Suppressor macrophage treated with lipopolysaccharide for 1 hour (primary cell): ENCODE results near the gene STARD10.

ENCODE experiments used
- DNase-seq, 3 donors: peaks; one replicate each; pipeline ENCODE4 v3.0.0-alpha.2; 2020 to 2022

Gene STARD10

GRCh38 chr11:72825661-72826060 is 31.8 kb upstream of the STARD10 start:
- no peak for DNase-seq

DNA sequence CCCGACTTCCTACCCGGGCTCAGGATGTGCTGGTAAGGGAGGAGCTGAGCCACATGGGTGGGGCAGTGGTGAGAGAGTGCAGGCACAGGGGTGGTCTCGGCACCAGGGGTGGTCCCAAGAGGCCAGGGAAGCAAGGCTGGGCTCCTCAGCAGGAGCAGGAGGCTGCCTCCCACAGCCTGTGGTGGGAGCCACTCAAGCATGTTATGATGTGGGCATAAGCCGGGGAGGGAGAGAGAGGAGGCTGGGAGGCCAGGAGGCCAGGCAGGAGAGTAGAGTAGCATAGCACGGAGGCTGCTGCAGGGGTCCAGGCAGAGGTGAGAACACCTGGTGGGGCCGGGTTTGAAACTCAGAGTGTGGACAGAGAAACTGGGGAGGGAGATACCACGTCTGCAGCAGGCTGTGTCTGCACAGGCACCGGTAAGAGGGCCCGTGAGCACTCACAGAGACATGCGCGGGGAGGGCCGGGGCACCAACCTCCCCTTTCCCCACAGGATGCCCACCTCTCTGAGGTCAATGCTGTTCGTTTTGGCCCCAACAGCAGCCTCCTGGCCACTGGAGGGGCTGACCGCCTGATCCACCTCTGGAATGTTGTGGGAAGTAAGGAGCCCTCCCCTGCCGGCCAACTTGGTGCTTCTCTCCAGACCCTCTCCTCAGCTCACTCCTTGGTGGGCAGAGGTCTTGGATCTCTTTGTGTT is 31.1 kb upstream of the STARD10 start:
- DNase-seq: no peak

- DNase-seq: no peak
Measured at GRCh38 chr11:72824020-72824419, 30.2 kb upstream of the STARD10 start.

- no peak for DNase-seq
Measured at GRCh38 chr11:72823105-72823804, 29.4 kb upstream of the STARD10 start.

DNA sequence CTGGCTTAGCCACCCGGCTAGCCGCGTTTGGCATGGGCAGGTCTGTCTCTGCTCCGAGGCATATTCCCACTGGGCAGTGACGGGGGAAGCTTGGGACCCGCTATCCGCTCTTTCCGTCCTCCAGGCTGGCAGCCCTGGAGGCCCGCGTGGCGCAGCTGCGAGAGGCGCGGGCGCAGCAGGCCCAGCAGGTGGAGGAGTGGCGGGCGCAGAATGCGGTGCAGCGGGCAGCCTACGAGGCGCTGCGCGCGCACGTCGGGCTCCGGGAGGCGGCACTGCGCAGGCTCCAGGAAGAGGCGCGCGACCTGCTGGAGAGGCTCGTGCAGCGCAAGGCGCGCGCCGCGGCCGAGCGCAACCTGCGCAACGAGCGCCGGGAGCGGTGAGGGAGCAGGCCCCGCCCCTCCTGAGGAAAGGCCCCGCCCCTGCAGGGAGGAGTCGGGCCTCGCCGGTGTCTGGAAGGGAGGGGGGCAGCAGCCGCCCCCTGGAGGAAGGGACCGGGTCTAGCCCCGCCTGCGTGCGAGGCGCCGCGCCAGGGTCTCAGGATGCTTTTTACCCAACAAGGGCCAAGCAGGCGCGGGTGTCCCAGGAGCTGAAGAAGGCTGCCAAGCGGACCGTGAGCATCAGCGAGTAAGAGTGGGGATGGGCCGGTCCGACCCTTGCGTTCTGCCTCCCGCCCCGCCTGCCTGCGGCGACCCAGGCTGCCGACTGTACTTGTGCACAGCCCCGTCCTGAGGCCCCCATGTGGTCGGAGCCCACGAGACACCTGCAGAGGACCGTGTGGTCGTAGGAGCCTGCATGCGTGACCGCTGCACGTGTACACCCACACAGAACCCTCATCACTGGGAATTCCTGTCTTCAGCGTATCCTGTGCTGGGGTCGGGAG is 28.3 kb upstream of the STARD10 start:
- DNase-seq: peak; percentile 56 to 72 (median 65)

GRCh38 chr11:72821221-72821919 is 27.5 kb upstream of the STARD10 start:
- no peak for DNase-seq

- DNase-seq: no peak
Measured at GRCh38 chr11:72820439-72821139, 26.7 kb upstream of the STARD10 start.

DNA sequence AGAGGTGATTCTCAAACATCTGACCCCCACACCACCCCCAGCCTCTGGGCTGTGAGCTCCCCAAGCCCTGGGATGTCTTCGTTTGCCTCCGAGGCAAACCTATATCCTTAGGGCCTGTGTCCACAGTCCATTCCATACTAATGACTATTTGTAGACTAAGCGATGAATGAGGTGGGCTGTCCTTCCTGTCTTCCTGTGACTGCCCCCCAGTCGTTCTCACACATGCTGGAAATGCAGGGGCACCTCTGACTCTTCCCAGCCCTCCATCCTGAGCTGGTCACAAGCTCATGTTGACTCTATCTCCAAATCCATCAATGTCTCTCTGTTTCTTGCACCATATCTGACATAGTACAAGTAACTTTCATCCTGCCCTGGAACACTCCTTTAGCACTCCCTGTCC is 25.1 kb upstream of the STARD10 start:
- no peak for DNase-seq

DNA sequence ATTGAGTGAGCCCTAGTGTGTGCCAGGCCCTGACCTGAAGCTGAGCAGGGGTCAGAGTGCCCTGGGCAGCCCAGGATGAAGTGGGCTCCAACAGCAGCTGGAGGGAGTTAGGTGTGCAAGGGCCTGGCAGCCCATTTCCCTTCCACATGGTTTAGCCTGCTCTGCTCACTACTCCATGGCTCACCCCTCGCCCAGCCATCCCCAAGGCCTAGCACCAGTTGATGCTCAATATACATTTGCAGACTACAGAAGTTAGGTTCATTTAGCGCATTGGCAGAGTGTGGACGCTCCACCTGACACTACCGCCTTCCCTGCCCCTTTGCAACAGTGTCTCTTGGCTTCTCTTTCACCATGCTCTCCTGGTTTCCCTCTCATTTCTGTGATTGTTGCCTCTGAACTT is 24.1 kb upstream of the STARD10 start:
- no peak for DNase-seq

DNA sequence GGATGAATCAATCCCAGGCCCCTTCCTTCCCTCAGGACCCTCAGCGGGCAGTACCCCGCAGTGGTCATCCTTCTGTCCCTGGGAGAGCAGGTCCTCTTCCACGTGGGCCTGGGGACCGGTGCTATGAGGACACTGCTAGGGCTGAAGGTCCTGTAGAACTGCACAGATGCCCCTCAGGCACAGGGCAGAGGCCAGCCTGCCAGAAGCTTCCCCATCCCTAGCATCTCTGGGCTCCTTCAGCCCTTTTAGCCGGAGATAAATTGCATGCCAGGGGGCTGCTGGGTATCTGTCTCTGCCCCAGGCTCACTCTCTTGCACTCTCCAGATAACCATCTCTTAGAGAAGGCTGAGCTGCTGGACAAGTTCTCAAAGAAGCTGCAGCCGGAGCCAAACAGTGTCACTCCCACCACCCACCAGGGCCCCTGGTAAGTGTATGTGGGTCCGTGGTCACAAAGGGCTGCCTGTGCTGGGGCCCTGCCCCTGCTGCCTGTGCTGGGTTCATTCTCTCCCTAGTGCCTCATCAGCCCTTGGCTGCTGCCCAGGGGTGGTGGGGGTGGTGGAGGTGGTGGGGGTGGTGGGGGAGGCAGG is 22.6 kb upstream of the STARD10 start:
- no peak for DNase-seq

DNA sequence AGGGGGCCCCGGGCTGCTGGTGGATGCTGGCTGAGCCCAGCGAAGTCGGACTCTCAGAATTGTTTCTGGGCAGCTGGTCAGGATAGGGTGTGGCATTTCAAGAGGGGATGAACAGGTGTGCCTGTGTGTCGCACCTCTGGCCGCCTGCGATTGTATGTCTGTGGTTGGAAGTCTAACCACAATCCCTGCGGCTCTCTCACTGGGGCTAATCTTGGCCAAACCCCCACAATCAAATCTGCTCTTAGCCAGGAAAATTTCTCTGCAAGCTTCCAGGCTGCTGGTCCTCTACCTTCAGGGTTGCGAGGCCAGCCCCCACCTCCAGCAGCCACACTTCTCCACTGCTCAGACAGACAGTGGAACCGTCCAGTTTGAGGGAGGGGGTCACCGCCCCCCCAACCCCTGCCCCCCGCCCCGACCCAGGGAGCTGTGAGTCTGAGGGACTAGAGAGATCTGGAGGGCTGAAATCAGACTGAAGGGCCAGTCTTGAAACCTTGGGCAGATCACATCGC is 21.3 kb upstream of the STARD10 start:
- no peak for DNase-seq

DNA sequence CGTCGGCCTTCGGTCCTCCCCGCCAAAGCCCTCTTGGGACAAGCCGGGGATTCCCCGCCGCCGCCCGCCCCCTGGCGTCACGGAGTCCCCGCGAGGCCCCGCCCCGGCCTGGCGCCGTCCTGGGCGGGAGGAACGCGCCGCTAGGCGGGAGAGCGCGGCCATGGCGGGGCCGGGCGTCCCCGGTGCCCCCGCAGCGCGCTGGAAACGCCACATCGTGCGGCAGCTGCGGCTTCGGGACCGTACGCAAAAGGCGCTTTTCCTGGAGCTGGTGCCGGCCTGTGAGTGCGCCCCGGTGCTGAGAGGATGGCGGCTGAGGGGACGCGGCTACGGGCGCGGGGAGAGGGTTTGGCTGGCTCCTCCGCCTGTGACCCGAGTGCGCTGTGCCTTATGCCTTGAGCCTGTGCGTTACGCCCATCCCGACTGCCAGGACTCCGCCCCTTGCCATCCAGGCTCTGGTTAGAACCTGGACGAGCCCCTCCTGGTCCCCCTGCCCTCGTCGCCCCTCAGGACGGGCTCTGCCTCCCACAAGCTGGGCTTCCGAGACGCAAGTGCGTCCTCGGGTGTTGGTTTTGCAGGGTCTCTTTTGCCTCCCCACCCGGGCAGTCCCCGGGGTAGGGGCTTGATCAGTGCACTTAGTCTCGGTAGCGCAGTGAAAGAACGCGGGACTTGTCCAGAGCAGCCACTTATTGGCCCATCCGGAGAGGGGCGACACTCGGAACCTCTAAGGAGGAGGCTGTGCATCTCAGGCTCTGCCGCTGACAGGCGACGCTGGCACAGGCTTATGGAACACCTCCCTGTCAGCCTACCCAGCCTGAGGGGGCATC is 20.7 kb upstream of the STARD10 start, which contains the start of gene ATG16L2:
Gene ATG16L2, plus strand, starts transcription at position 126 of the 824 bp plus-strand sequence. Its CDS starts 35 bp downstream, at position 161.
- peak; percentile 92 to 98 (median 97) for DNase-seq

GRCh38 chr11:72813740-72814285 is 20.0 kb upstream of the STARD10 start:
- DNase-seq: peak; percentile 89 to 97 (median 92)

GRCh38 chr11:72812967-72813739 is 19.3 kb upstream of the STARD10 start:
- DNase-seq: peak; percentile 76 to 83 (median 79)

DNA sequence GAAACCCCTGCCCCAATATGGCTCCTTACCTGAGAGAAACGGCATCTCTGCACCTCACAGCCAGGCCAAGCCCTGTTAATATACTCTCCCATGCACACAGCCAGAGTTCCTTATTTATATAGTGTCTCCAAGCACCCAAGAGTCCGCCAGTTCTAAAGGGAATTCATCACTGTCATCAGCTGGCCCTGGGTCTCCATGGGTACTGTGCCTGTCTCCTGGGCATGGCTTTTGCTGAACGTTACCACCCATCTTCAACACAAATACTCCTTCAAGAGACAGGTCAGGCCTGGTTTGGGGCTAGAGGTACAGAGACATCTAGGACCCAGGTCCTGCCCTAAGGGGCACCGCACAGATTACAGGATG is 18.7 kb upstream of the STARD10 start:
- peak in 2 of 3 donors; percentile 32 to 42 for DNase-seq

DNA sequence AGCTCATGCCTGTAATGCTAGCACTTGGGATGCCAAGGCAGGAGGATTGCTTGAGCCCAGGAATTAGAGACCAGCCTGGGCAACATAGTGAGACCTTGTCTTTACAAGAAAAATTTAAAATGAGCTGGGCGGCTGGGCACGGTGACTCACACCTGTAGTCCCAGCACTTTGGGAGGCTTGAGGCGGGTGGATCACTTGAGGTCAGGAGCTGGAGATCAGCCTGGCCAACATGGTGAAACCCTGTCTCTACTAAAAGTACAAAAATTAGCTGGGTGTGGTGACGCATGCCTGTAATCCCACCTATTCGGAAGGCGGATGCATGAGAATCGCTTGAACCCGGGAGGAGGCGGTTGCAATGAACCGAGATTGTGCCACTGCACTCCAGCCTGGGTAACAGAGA is 17.8 kb upstream of the STARD10 start:
- DNase-seq: peak in 2 of 3 donors; percentile 39 to 50

GRCh38 chr11:72808331-72808798 is 14.5 kb upstream of the STARD10 start:
- peak; percentile 58 to 79 (median 69) for DNase-seq

GRCh38 chr11:72807792-72808191 is 13.9 kb upstream of the STARD10 start:
- peak; percentile 54 to 82 (median 67) for DNase-seq

GRCh38 chr11:72807021-72807693 is 13.3 kb upstream of the STARD10 start:
- DNase-seq: peak; percentile 66 to 88 (median 83)
